Ecto neural progenitor cell (in vitro differentiated cells): Measurements from ENCODE around the gene FAM228B.

Experiments used
- DNase-seq: peaks from one replicate; pipeline ENCODE4 v3.0.0-alpha.2; 2018; ENCODE audit warnings: low spot score

Gene FAM228B

DNA sequence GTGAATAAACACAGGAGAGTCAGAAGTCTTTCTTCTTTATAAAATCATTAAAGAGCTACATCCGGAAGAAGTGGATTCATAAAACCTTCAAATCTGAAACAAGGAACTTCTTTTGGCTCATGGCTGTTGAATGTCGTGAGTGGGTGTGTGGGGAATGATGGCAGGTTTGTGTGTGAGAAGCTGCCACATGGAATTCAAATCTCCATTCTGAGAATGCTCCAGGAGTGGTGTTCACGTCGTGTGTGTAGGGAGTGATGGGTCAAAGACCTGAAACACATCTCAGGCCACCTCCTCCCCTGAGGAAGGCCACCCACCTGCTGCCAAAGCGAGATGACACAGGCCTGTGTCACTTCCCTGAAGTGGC, 80.5 kb downstream of the FAM228B start:
- DNase-seq, result no peak

DNA sequence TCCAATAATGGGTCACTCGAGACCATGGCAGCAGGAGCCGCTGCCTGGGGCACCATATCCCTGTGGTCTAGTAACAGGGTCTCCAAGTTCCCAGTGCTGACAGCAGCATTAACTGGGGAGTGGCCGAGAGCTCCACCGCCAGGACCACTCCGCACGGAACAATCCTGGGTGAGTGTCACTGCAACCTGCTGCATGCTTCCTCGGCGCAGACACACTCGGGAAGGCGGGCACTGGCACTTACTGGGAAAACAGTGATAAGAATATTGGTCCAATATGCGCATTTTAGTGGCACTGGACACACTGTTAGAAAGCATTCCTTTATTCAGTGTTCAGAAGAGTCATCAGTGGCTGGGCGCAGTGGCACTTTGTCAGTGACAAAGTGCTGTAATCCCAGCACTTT, 81.2 kb downstream of the FAM228B start:
- no peak for DNase-seq

DNA sequence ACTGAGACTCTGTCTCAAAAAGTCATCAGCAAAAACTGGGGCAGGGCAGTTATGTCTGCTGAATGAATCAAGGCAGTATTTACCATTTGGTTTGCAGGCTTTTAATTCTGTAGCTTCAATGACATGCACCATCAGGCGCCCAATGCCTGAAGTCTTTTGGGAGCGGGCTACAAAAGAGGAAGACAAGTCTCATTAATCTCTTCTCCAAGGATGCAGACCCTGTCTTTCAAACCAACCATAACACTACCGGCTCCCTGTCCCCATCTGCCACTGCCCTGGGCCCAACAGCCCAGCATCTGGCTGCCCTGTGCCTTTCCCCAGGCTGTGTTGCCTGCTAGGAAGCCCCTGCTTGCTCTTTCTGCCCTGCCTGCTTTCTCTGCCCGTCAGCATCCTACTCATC, 81.9 kb downstream of the FAM228B start:
- no peak for DNase-seq

- no peak for DNase-seq
Measured at GRCh38 chr2:24206242-24206641, 83.0 kb downstream of the FAM228B start.

DNA sequence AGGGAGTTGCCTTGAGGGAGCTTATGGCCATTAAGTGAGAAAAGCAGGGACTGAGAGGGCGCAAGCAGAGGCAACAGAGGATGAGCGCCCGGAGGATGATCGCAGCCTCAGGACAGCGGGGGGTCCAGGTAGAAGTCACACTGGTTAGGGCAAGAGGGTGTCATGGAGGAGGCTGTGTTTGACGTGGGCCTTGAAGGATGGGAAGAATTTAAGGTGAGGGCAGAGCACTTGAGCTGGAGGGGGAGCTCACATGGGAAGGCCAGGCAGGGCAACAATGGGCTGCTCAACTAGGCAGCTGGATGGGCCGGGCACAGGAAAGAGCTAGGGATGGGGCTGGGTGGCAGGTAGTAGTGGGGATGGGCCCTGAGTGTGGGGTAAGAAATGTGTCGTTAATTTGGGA, 83.4 kb downstream of the FAM228B start:
- DNase-seq, result no peak

GRCh38 chr2:24207359-24207758, 84.1 kb downstream of the FAM228B start:
- no peak for DNase-seq

DNA sequence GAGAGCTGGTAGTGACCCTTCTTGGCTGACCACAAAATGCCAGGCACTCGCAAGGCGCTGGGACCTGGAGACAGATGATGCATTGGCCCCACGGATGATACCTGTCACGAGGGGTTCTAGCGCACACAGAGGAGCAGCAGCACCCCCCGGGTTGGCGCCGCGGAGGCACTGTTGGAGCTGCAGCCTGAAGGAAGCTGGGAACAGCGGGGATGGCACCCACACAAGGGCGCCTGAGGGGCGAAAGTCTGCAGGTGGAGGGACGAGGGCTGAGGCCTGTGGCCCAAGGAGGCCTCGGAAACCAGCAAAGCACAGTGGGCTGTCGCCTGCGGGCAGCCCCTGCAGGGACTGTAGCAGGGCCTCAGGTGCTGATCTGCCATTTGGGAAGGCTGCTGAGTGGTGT, 85.2 kb downstream of the FAM228B start:
- no peak for DNase-seq

- DNase-seq, result no peak
Measured at GRCh38 chr2:24209389-24210105, 86.3 kb downstream of the FAM228B start.

GRCh38 chr2:24210106-24210455, 86.8 kb downstream of the FAM228B start:
- DNase-seq, result no peak

- DNase-seq, result no peak
Measured at GRCh38 chr2:24210723-24211122, 87.5 kb downstream of the FAM228B start.

DNA sequence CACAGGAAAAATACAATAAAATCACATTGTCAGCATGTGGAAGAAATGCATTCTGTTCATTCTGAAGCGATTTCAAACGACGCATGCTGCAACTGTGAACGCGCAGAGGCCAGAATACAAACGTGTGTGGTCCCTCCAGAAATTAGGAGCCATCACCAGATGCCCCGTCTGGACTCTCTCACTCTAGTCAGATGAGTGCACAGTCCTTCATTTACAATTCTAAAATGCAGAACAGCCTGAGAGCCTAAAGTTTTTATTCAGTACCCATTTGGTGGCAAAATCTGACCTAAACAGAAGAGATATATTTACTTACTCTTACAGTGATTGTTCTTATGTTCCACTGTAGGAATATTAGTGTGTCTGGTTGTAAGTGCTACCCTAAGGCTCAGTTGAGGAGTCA, 88.1 kb downstream of the FAM228B start:
- DNase-seq, result no peak

- no peak for DNase-seq
Measured at GRCh38 chr2:24214880-24215279, 91.6 kb downstream of the FAM228B start.
